HG03196 (cell line): ENCODE measurements around the gene GOPC.

Source experiments
- ATAC-seq: cut with Tn5 transposase; IDR thresholded peaks from one replicate; pipeline ENCODE4 v1.9.1; 2021; ENCODE audit not compliant: unreplicated experiment

The GOPC gene

GRCh38 chr6:117597755-117598154, 4.6 kb downstream of the GOPC start:
- no peak for ATAC-seq

GRCh38 chr6:117595099-117595923, 7.0 kb downstream of the GOPC start:
- ATAC-seq: no peak

- ATAC-seq: no peak
Measured at GRCh38 chr6:117592983-117593759, 9.1 kb downstream of the GOPC start.

GRCh38 chr6:117591405-117591804, 10.9 kb downstream of the GOPC start:
- no peak for ATAC-seq

- no peak for ATAC-seq
Measured at GRCh38 chr6:117590447-117590846, 11.9 kb downstream of the GOPC start.

GRCh38 chr6:117585647-117586046, 16.7 kb downstream of the GOPC start:
- ATAC-seq: no peak

GRCh38 chr6:117574198-117574597, 28.1 kb downstream of the GOPC start:
- ATAC-seq: no peak

- ATAC-seq: no peak
Measured at GRCh38 chr6:117573006-117573680, 29.2 kb downstream of the GOPC start.

GRCh38 chr6:117568831-117569410, 33.4 kb downstream of the GOPC start:
- no peak for ATAC-seq

GRCh38 chr6:117568247-117568646, 34.1 kb downstream of the GOPC start:
- no peak for ATAC-seq

GRCh38 chr6:117564681-117565080, 37.6 kb downstream of the GOPC start:
- no peak for ATAC-seq

- no peak for ATAC-seq
Measured at GRCh38 chr6:117561128-117561527, 41.2 kb downstream of the GOPC start.

GRCh38 chr6:117559299-117559698, 43.0 kb downstream of the GOPC start:
- ATAC-seq: no peak

- ATAC-seq: no peak
Measured at GRCh38 chr6:117558818-117559217, 43.5 kb downstream of the GOPC start.

- no peak for ATAC-seq
Measured at GRCh38 chr6:117557951-117558350, 44.4 kb downstream of the GOPC start.

GRCh38 chr6:117555882-117556498, 46.3 kb downstream of the GOPC start:
- no peak for ATAC-seq

- ATAC-seq: no peak
Measured at GRCh38 chr6:117555262-117555849, 47.0 kb downstream of the GOPC start.

- ATAC-seq: no peak
Measured at GRCh38 chr6:117553142-117553541, 49.2 kb downstream of the GOPC start.

GRCh38 chr6:117552618-117553017, 49.7 kb downstream of the GOPC start:
- ATAC-seq: no peak

- ATAC-seq: no peak
Measured at GRCh38 chr6:117550618-117551242, 51.6 kb downstream of the GOPC start.
